NCI-H69 (cell line): ENCODE measurements around the gene SULT1A2.
"Not testable (repeated sequence)": the region's sequence is repeated elsewhere in the genome, so short reads cannot be mapped to it uniquely, and the experiment has no call there.

Experiments used
- DNase-seq: peaks from one replicate; lab custom pipeline; 2025; lab: John Stamatoyannopoulos, UW

The SULT1A2 gene

DNA sequence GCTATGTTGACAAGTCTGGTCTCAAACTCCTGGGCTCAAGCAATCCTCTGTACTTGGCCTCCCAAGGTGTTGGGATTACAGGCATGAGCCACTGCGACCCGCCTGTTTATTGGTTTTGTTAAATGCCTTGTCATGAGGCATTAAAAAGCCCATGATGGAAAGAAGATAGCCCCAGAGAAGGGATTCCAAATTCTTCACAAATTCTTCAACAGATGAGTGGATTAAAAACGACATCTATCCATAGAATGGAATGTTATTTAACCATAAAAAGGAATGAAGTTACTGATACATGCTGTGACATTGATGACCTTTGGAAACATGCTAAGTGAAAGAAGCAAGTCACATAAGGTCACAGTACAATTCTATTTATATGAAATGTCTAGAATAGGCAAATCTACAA lies 38.4 kb downstream of the SULT1A2 start:
- no peak for DNase-seq

DNA sequence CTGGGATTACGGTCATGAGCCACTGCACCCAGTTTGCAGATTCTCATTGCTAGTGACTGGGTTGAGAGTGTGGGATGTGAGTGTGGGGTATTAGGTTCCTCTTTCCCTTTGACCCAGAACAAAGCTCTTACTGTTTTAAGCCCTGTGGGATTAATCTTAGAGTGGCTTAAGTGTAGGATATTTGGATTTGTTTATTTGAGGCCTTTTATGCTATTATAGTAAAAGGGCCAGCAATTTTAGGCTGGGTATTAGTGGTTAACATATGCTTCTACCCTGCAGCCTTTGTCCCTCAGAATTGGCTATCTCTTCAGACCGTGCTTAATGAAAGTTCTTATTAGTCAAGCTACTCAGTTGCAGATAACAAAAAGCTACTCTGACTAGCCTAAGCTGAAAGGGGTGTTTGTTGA lies 39.9 kb downstream of the SULT1A2 start:
- no peak for DNase-seq

DNA sequence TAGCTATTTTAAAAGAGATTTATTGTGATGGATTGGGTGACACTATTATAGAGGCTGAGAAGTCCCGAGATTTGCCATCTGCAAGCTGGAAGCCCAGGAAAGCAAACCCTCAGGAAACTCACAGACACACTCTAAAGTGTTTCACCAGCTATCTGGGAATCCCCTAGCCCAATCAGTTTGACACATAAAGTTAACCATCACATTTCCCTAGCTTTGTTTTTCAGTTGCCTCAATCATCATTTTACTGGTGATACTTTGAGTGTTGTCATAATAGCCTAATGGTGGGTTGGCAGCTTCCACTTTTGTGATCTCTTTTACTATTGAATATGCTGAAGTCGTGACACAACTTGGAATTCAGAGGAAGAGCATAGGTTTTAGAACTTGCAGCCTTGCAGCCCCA lies 41.3 kb downstream of the SULT1A2 start:
- DNase-seq: no peak

DNA sequence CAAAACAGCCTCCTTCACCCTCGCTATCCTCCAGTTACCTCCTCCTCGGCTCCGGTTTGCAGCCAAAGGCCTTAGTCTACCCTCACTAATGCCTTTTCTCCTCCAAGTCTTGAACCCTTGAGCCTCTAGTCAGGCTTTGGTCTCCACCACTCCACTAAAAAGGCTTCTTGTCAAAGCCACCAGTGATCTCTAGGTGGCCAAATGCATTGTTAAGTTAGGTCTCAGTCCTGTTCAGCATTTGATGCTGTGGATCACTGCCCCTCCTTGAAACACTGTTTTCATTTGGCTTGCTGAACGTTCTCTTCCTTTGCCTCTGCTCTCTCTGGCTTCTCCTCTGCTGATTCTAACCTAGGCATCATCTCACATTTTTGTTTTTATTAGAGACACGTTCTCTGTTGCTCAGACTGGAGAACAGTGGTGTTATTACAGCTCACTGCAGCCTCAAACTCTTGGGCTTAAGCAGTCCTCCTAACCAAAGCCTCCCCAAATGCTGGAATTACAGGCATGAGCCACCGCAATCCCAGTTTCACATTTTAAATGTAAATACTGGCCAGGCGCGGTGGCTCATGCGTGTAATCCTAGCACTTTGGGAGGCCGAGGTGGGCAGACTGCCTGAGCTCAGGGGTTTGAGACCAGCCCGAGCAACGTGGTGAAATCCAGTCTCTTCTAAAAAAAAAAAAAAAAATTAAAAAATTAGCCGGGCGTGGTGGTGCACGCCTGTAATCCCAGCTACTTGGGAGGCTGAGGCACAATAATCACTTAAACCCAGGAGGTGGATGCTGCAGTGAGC lies 42.0 kb downstream of the SULT1A2 start:
- peak; percentile 28 for DNase-seq

DNA sequence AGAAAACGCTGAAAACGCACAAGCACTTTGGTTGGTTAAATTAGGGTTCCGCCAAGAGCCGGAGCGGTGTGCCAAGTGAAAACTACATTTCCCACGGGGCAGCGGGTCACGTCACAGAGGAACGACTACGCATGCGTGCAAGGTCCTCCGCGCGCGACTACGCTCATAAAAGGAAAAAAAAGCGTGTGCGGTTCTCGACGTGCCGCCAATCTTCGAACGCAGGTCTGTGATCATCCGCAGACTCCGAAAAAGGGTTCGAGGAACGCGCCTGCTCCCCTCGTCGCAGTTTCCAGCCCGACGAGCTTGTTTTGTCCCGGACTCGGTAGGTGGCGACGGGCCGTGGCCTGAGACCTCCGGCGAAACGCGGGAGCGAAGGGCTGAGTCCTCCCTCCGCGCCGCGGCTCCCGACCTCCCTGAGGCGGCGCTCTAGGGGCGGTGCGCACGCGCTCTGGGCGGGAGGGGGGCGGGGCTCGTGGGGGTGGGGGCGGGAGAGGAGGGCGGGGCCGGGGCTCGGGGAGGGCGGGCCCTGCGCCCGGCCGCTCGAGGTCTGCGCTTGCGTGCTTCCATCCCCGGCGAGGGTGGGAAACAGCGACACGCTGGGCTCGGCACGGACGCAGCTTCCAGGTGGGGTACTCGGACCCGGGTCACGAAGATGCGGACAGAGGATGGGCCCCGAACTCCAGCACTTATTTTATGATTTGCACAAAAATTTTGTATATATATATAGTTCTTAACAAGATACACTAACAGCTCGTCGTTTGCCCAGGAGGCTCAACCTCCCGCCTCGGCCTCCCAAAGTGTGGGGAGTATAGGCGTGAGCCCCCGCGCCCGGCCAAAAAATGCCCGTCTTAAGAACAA lies 42.8 kb downstream of the SULT1A2 start, which contains the start of gene SGF29:
Gene SGF29, plus strand, starts transcription at position 145 of the 858 bp plus-strand sequence. CDS start 27,150 bp downstream, outside the sequence.
- peak; percentile 96 for DNase-seq

DNA sequence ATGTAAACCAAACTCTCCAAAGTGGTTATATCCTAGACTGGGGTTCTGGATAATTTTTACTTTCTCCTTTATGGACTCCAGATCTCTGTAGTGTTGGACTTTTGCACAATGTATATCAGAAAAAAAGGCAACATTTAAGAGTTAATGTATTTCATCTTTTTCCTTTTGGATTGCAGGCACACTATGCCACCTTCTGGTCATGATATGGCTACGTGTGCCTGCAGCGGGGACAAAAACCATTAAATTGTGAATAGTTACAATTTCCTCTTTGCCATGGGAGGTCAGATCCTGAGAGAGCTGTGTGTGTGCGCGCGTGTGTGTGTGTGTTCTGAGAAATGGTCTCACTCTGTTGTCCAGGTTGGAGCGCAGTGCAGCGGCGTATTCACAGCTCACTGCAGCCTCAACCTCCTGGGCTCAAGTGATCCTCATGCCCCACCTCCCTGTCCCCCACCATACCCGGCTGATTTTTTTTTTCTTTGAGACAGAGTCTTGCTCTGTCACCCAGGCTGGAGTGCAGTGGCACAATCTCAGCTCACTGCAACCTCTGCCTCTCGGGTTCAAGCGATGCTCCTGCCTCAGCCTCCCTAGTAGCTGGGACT lies 47.5 kb downstream of the SULT1A2 start:
- peak; percentile 41 for DNase-seq

DNA sequence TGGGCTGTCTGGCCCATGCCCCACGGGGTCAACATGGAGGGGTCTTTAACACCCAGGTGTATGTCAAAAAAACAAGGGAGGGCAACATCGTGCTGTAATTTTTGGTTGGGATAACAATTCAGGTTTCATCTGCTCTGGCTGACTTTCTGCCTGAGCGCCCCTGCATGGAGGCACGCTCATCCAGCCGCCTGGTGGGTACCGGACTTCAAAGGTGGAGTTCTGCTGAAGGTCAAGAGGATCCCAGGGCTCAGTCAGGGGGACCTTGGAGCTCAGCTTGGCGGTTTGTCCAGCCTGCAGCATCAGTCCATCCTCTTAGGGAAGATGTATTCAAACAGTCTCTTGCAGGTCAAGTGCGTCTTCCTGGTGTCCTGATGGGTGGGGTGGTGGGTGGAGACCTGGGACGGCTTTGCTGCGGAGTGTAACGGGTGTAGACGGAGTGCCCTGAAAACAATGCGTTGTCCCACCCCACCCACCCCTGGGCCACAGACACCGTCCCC lies 48.5 kb downstream of the SULT1A2 start:
- DNase-seq: no peak

DNA sequence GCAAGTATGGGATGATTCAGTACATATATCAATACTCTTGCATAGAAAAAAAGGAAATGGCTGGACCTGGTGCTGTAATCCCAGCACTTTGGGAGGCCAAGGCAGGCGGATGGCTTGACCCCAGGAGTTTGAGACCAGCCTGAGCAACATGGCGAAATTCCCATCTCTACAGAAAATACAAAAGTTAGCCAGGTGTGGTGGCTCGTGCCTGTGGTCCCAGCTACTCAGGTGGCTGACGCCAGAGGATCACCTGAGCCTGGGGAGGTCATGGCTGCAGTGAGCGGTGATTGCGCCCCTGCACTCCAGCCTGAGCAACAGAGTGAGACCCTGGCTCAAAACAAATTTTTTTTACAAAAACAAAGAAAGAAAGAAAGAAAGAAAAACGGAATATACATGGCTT lies 50.2 kb downstream of the SULT1A2 start:
- no peak for DNase-seq

DNA sequence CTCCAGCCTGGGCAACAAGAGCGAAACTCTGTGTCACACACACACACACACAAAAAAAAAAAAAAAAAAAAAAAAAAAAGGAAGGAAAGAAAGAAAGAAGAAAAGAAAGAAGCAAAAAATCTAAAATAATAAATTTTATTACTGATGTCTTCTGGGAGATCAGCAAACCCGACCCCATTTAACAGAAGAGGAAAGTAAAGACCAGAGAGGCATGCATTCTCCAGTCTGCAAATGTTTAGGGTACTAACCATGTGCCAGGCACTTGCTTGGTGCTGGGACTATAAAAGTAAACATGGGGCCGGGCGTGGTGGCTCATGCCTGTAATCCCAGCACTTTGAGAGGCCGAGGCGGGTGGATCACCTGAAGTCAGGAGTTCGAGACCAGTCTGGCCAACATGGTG lies 50.9 kb downstream of the SULT1A2 start:
- not testable (repeated sequence) for DNase-seq

DNA sequence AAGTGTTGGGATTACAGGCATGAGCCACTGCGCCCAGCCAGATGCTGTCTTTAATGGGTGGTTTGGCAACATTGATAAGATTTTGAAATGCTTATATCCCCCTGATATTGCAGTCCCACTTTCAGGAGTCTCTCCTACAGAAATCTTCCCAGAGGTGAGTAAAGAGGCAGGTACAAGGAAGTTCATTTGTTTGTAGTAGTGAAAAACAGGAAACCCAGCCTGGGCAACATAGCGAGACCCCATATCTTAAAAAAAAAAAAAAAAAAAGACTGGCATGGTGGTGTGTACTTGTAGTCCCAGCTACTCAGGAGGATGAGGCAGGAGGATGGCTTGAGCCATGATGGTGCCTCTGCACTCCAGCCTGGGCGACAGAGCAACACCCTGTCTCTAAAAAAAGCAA lies 51.9 kb downstream of the SULT1A2 start:
- no peak for DNase-seq

DNA sequence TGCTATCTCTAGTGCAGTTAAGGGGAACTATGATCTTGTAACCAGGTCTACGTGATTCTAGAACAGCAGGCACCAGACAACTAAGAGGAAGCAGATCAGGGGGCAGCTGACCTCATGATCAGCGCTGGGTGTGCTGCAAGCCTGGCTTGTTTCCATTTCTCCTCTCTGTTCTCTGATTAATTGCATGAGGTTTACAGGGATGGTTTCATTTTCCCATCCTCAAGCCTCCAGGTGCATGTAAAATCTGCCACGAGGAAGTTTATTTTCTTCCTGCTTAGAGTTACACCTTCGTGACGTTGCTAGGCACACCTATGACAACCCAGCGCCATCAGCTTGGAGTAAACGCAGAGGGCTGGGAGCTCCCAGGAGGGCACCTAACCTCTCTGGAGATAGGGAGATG lies 53.8 kb downstream of the SULT1A2 start:
- DNase-seq: peak; percentile 46

DNA sequence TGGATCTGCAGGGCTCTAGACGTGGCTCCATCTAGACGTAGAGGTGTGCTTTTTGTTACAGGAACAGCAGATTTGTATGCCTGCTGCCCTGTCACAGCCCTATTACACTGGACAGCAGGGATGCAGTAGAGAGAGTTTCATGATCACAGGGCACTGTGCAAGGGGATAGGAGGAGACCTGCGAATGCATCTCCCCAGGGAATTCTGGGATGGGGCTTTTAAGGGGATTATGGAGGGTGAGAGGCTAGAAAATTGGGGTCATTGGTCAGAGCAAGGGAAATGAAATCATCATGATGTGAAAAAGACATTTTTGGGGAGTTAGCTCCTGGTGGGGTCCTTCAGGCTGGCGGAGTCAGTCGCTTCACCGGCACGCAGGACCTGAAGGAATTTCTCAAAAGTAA lies 54.2 kb downstream of the SULT1A2 start:
- DNase-seq: no peak
